ENCODE measurements around the gene OBP2A.

GRCh38 chr9:135577256-135577655 is 31.3 kb downstream of the OBP2A start:
- TF ChIP-seq EZH2 (IDR thresholded peaks at IDR 0.05) (no peak), POLR2AphosphoS5 (IDR thresholded peaks at IDR 0.05; ENCODE audit: borderline replicate concordance, low read depth, low read length) (no peak), FOXP2 (optimal IDR thresholded peaks at IDR 0.05; ENCODE audit: control extremely low read depth, extremely low read length, insufficient read depth) (no peak)

All from SK-N-MC (cell line).